Neural progenitor cell (in vitro differentiated cells): ENCODE data around the gene ARPC5. TPM values are rescaled to one million over a fixed set of nuclear protein-coding genes. Genes with fewer than 3 reads are reported as not detected.
A peak's percentile ranks its signal among the peaks of the same experiment; 100 is the strongest.
"Not testable (repeated sequence)": the region's sequence is repeated elsewhere in the genome, so short reads cannot be mapped to it uniquely, and the experiment has no call there.

Experiments used
- DNase-seq: peaks from one replicate; pipeline ENCODE4 v3.0.0-alpha.2; 2016; ENCODE audit warnings: low spot score
- H2AFZ ChIP-seq: fragments of 200-600 bp; sonication (generic); replicated peaks from 2 replicates; pipeline ENCODE4 v1.6.1; 2016; ENCODE audit warnings: antibody characterized with exemption
- H3F3A ChIP-seq: fragments of 200-600 bp; sonication (generic); 2 replicates; pipeline ENCODE4 v1.6.1; 2016; ENCODE audit warnings: antibody characterized with exemption, low read depth
- H3K27ac ChIP-seq: fragments of 200-600 bp; sonication (generic); 2 replicates; pipeline ENCODE4 v1.5.1; 2016; ENCODE audit warnings: mild to moderate bottlenecking
- H3K27me3 ChIP-seq: fragments of 200-600 bp; sonication (generic); 2 replicates; pipeline ENCODE4 v1.6.1; 2016; ENCODE audit warnings: mild to moderate bottlenecking, moderate library complexity
- H3K36me3 ChIP-seq: fragments of 200-600 bp; sonication (generic); 2 replicates; pipeline ENCODE4 v1.5.1; 2016
- H3K4me1 ChIP-seq: fragments of 200-600 bp; sonication (generic); 2 replicates; pipeline ENCODE4 v1.6.1; 2016; ENCODE audit warnings: mixed run types
- H3K4me2 ChIP-seq: fragments of 200-600 bp; sonication (generic); 2 replicates; pipeline ENCODE4 v1.6.1; 2016
- H3K4me3 ChIP-seq: fragments of 200-600 bp; sonication (generic); 2 replicates; pipeline ENCODE4 v1.5.1; 2016
- H3K79me2 ChIP-seq: fragments of 200-600 bp; sonication (generic); 2 replicates; pipeline ENCODE4 v1.6.1; 2016; ENCODE audit warnings: low read depth
- H3K9ac ChIP-seq: fragments of 200-600 bp; sonication (generic); 2 replicates; pipeline ENCODE4 v1.6.1; 2016
- H3K9me3 ChIP-seq: fragments of 200-600 bp; sonication (generic); 2 replicates; pipeline ENCODE4 v1.5.1; 2016; ENCODE audit warnings: low read depth
- H4K20me1 ChIP-seq: fragments of 200-600 bp; sonication (generic); 2 replicates; pipeline ENCODE4 v1.6.1; 2016; ENCODE audit warnings: low read depth
- H3K27ac Mint-ChIP-seq: 3 replicates; pipeline ENCODE4 v1.8.0; 2021; ENCODE audit warnings: mixed read lengths
- H3K27me3 Mint-ChIP-seq: 2 replicates; pipeline ENCODE4 v1.8.0; 2022; ENCODE audit warnings: low read depth, mild to moderate bottlenecking, inconsistent platforms, moderate library complexity, mixed read lengths; ENCODE audit not compliant: insufficient read depth
- H3K36me3 Mint-ChIP-seq: 3 replicates; pipeline ENCODE4 v1.8.0; 2021; ENCODE audit warnings: mixed read lengths
- H3K4me1 Mint-ChIP-seq: 3 replicates; pipeline ENCODE4 v1.8.0; 2021; ENCODE audit warnings: mixed read lengths
- H3K4me3 Mint-ChIP-seq: 3 replicates; pipeline ENCODE4 v1.8.0; 2021; ENCODE audit warnings: mild to moderate bottlenecking, moderate library complexity, mixed read lengths
- H3K9me3 Mint-ChIP-seq: 3 replicates; pipeline ENCODE4 v1.8.0; 2020; ENCODE audit warnings: mixed read lengths
- CTCF ChIP-seq: fragments of 200-600 bp; sonication (generic); IDR thresholded peaks from 2 replicates; pipeline ENCODE4 v1.5.1; 2017; ENCODE audit warnings: antibody characterized with exemption, mild to moderate bottlenecking
- EZH2 ChIP-seq: fragments of 200-600 bp; sonication (generic); IDR thresholded peaks from 2 replicates; pipeline ENCODE4 v1.6.1; 2017; ENCODE audit warnings: antibody characterized with exemption, mild to moderate bottlenecking, moderate library complexity
- EZH2phosphoT487 ChIP-seq: fragments of 200-600 bp; sonication (generic); IDR thresholded peaks from 2 replicates; pipeline ENCODE4 v1.6.1; 2017; ENCODE audit warnings: antibody characterized with exemption
- total RNA-seq: library from RNA; depleted of rRNA; stranded (reverse); fragments of >200 nt; gene quantifications from 2 replicates; pipeline ENCODE4 v1.2.3, GENCODE V29; 2015; ENCODE audit warnings: low replicate concordance

The ARPC5 gene
- total RNA-seq, 1 donor from 2014 or later = 131 TPM

- Histone ChIP-seq H3K79me2 (peaks cover 37% of the 10 kb centered on the region), H3K4me1 (peaks cover 28% of the 10 kb centered on the region), H3K27ac (no peak overlapping the region), H3F3A (peaks cover 23% of the 10 kb centered on the region), H3K36me3 (peaks cover 25% of the 10 kb centered on the region), H3K4me3 (peak overlapping the region; percentile 80), H3K4me2 (peak overlapping the region; percentile 94), H4K20me1 (peaks cover 30% of the 10 kb centered on the region), H2AFZ (no peak overlapping the region), H3K9me3 (no peaks in the 10 kb centered on the region), H3K9ac (no peak overlapping the region), H3K27me3 (peaks cover 8% of the 10 kb centered on the region)
- DNase-seq = no peak
- Mint-ChIP-seq H3K36me3 (peaks cover 10% of the 10 kb centered on the region), H3K27ac (no peak overlapping the region), H3K4me1 (peaks cover 37% of the 10 kb centered on the region), H3K27me3 (peaks cover 8% of the 10 kb centered on the region), H3K9me3 (no peaks in the 10 kb centered on the region), H3K4me3 (no peak overlapping the region)
- TF ChIP-seq CTCF = no peak
- TF ChIP-seq EZH2 = no peak
- no peak for TF ChIP-seq EZH2phosphoT487
Measured at GRCh38 chr1:183632114-183632513, 3.5 kb downstream of the ARPC5 start.

- H3K9me3 ChIP-seq = no peaks in the 10 kb centered on the region
- no peak overlapping the region for H3K4me2 ChIP-seq
- H3K27me3 Mint-ChIP-seq = peaks cover 5% of the 10 kb centered on the region
- no peaks in the 10 kb centered on the region for H3K9me3 Mint-ChIP-seq
- no peak overlapping the region for H3K4me3 Mint-ChIP-seq
- no peak for DNase-seq
- no peak overlapping the region for H3K9ac ChIP-seq
- peaks cover 30% of the 10 kb centered on the region for H4K20me1 ChIP-seq
- peaks cover 28% of the 10 kb centered on the region for H3K36me3 ChIP-seq
- peaks cover 11% of the 10 kb centered on the region for H3F3A ChIP-seq
- H3K79me2 ChIP-seq = peaks cover 37% of the 10 kb centered on the region
- no peak for TF ChIP-seq CTCF
- no peak for TF ChIP-seq EZH2
- no peak for TF ChIP-seq EZH2phosphoT487
- H3K4me1 Mint-ChIP-seq = peaks cover 25% of the 10 kb centered on the region
- no peak overlapping the region for H3K27ac Mint-ChIP-seq
- H2AFZ ChIP-seq = no peak overlapping the region
- H3K36me3 Mint-ChIP-seq = peaks cover 10% of the 10 kb centered on the region
- peaks cover 28% of the 10 kb centered on the region for H3K4me1 ChIP-seq
- H3K27me3 ChIP-seq = no peaks in the 10 kb centered on the region
- H3K27ac ChIP-seq = no peak overlapping the region
- no peak overlapping the region for H3K4me3 ChIP-seq
Measured at GRCh38 chr1:183630748-183631147, 4.8 kb downstream of the ARPC5 start.

GRCh38 chr1:183628537-183628936, 7.0 kb downstream of the ARPC5 start:
- Histone ChIP-seq H3F3A (peaks cover 12% of the 10 kb centered on the region), H3K4me2 (no peak overlapping the region), H3K4me3 (no peak overlapping the region), H4K20me1 (peaks cover 18% of the 10 kb centered on the region), H3K27me3 (no peaks in the 10 kb centered on the region), H3K79me2 (peaks cover 18% of the 10 kb centered on the region), H3K27ac (no peak overlapping the region), H2AFZ (no peak overlapping the region), H3K36me3 (peaks cover 28% of the 10 kb centered on the region), H3K4me1 (peaks cover 20% of the 10 kb centered on the region), H3K9ac (no peak overlapping the region), H3K9me3 (no peaks in the 10 kb centered on the region)
- no peak for DNase-seq
- no peak overlapping the region for H3K4me3 Mint-ChIP-seq
- no peaks in the 10 kb centered on the region for H3K9me3 Mint-ChIP-seq
- peaks cover 21% of the 10 kb centered on the region for H3K4me1 Mint-ChIP-seq
- H3K27me3 Mint-ChIP-seq = no peaks in the 10 kb centered on the region
- TF ChIP-seq EZH2 (no peak), CTCF (no peak), EZH2phosphoT487 (no peak)
- peaks cover 10% of the 10 kb centered on the region for H3K36me3 Mint-ChIP-seq
- no peak overlapping the region for H3K27ac Mint-ChIP-seq

GRCh38 chr1:183626236-183626635, 9.3 kb downstream of the ARPC5 start:
- not testable (repeated sequence) for H3K79me2 ChIP-seq, H3K27me3 Mint-ChIP-seq, DNase-seq, H3K27me3 ChIP-seq, H3K4me1 Mint-ChIP-seq, H3K9me3 Mint-ChIP-seq, H3K4me3 ChIP-seq, H2AFZ ChIP-seq, H3K4me2 ChIP-seq, H3K27ac ChIP-seq, H3K27ac Mint-ChIP-seq, H3K9me3 ChIP-seq, H4K20me1 ChIP-seq, H3K9ac ChIP-seq, H3K4me3 Mint-ChIP-seq, H3K4me1 ChIP-seq, H3K36me3 Mint-ChIP-seq
- Histone ChIP-seq H3F3A (peaks cover 19% of the 10 kb centered on the region), H3K36me3 (peaks cover 28% of the 10 kb centered on the region)
